ENCODE measurements around the gene HSD11B1. TPM values are rescaled to one million over a fixed set of nuclear protein-coding genes. Genes with fewer than 3 reads are reported as not detected.

HSD11B1 gene
- total and polyA plus RNA-seq, 12 donors = 0.59 to 15.7 (median 3.0) TPM

DNA sequence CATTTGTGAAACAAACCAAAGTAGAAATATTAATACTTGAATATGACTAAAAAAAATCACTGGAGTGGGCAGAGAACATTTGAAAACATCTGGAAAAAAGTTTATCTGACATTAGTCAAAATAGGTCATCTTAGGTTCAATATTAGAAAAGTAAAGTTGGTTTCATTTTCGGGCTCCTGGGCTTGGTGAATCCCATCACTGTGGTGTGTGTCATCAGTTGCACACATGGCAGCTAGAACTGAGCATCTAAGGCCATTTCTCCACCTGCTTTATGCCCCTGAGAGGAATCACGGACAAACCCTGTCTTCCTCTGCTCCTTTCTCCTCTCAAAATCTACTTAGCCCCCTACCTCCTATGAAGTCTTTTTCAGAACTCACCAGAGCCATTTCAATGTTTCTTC is 5.4 kb downstream of the HSD11B1 start:
- H3K4me3 ChIP-seq = no peak overlapping the region
- no peak for DNase-seq
- no peaks in the 10 kb centered on the region for H3K27me3 ChIP-seq
- H3K27ac ChIP-seq = no peak overlapping the region
- no peak for ATAC-seq
- intact Hi-C loops (cut with DNase I) = no loop called here
- no peaks in the 10 kb centered on the region for H3K36me3 ChIP-seq
- no peaks in the 10 kb centered on the region for H3K9me3 ChIP-seq
- H3K4me1 ChIP-seq = peaks cover 0 to 6% (median 0%) of the 10 kb centered on the region in 9 donors
- TF ChIP-seq, protein P1, sequence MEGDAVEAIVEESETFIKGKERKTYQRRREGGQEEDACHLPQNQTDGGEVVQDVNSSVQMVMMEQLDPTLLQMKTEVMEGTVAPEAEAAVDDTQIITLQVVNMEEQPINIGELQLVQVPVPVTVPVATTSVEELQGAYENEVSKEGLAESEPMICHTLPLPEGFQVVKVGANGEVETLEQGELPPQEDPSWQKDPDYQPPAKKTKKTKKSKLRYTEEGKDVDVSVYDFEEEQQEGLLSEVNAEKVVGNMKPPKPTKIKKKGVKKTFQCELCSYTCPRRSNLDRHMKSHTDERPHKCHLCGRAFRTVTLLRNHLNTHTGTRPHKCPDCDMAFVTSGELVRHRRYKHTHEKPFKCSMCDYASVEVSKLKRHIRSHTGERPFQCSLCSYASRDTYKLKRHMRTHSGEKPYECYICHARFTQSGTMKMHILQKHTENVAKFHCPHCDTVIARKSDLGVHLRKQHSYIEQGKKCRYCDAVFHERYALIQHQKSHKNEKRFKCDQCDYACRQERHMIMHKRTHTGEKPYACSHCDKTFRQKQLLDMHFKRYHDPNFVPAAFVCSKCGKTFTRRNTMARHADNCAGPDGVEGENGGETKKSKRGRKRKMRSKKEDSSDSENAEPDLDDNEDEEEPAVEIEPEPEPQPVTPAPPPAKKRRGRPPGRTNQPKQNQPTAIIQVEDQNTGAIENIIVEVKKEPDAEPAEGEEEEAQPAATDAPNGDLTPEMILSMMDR (IDR thresholded peaks at IDR 0.05) = no peak
- WGBS, 2 donors = 70 to 81% methylated on average over 2 of the region's 2 CpGs

DNA sequence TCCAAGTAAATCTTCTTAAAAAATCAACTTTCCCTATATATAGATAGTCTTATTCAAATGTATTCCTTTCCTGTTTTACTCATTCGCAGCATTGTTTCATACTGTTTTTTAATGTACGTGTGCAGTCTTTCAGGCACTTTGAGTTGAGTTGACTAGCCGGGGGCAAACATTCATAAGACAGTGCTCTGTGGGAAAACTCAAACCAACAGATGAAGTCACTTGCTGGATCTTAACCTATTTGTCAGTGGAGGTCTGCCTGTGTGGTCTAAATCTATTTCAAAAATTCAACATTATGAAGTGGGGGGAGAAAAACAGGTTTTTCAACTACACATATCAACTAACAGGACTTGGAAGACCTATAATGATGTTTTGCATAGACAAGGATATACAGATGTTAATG is 6.2 kb downstream of the HSD11B1 start:
- Histone ChIP-seq H3K4me3 (no peak overlapping the region), H3K9me3 (no peaks in the 10 kb centered on the region), H3K36me3 (no peaks in the 10 kb centered on the region), H3K4me1 (peaks cover 0 to 1% (median 0%) of the 10 kb centered on the region in 9 donors), H3K27me3 (no peaks in the 10 kb centered on the region), H3K27ac (no peak overlapping the region)
- 94 to 96% methylated on average over 3 of the region's 3 CpGs for WGBS, 2 donors
- intact Hi-C loops (cut with DNase I) = no loop called here
- DNase-seq (no peak), ATAC-seq (no peak)
- TF ChIP-seq, protein P1 (IDR thresholded peaks at IDR 0.05) = no peak

DNA sequence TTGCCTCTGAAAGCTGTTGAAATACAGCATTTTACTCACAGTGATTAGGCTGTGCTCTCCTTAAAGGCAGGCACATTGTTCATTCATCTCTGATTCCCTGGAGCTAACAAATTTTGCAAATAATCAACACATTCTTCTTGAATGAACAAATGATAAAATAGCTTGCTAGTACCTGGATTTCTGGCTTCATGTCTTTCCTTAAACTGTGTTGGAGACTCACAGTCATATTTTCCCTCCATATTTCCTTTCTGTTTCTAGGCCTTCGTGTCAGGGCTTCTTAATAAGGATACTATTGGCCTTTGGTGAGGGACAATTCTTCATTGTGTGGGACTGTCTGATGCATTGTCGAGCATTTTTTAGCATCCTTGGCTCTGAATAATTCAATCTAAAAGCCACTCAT is 9.7 kb downstream of the HSD11B1 start:
- Histone ChIP-seq H3K4me3 (no peak overlapping the region), H3K27me3 (no peaks in the 10 kb centered on the region), H3K4me1 (peaks cover 0 to 9% (median 0%) of the 10 kb centered on the region in 9 donors), H3K27ac (no peak overlapping the region), H3K36me3 (no peaks in the 10 kb centered on the region), H3K9me3 (no peaks in the 10 kb centered on the region)
- DNase-seq (no peak), ATAC-seq (no peak)
- intact Hi-C loops (cut with DNase I) = no loop called here
- WGBS, 2 donors = 93 to 98% methylated on average over 2 of the region's 2 CpGs
- TF ChIP-seq, protein P1 (IDR thresholded peaks at IDR 0.05) = no peak

DNA sequence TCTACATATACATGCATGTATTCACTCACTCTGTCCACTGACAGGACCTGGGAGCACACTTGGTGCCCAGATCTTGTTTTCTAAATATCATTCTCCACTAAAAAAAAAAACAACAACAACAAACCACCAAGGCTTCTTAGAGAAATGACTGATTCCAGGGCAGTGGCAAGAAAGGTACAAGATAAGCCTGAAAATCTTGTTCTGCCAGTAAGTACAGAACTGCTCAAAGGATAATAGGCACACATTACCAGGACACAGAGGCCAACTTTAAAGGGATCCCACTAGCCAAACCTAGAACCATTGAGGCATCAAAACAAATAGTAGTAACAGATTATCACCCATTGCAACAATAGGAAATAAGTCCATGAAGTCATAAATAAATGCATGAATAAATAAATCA is 10.7 kb downstream of the HSD11B1 start:
- H3K36me3 ChIP-seq = no peaks in the 10 kb centered on the region
- H3K27me3 ChIP-seq = no peaks in the 10 kb centered on the region
- peaks cover 0 to 15% (median 0%) of the 10 kb centered on the region in 9 donors for H3K4me1 ChIP-seq
- H3K27ac ChIP-seq = no peak overlapping the region
- TF ChIP-seq, protein P1 (IDR thresholded peaks at IDR 0.05) = no peak
- no peak overlapping the region for H3K4me3 ChIP-seq
- intact Hi-C loops (cut with DNase I) = loop anchor here in 1 of 10 donors (5.0 kb wide), 1 partner anchor 1393 kb away; no protein-coding TSS in a partner anchor
- no peaks in the 10 kb centered on the region for H3K9me3 ChIP-seq
- no peak for DNase-seq
- ATAC-seq = no peak
